Dermis blood vessel endothelial cell (primary cell): ENCODE data around the gene ZMPSTE24. TPM values are rescaled to one million over a fixed set of nuclear protein-coding genes. Genes with fewer than 3 reads are reported as not detected.

Experiments
- DNase-seq: peaks from one replicate; pipeline ENCODE4 v3.0.0; 2010
- total RNA-seq: library from RNA; depleted of rRNA; stranded (reverse); fragments of >200 nt; gene quantifications from 2 replicates; pipeline ENCODE4 v1.2.3, GENCODE V29; 2014

Gene ZMPSTE24
- total RNA-seq, 1 donor from 2014 or later: 85.3 TPM

- DNase-seq: no peak
These were observed 6.3 kb downstream of the ZMPSTE24 start for GRCh38 chr1:40264354-40264781.

DNA sequence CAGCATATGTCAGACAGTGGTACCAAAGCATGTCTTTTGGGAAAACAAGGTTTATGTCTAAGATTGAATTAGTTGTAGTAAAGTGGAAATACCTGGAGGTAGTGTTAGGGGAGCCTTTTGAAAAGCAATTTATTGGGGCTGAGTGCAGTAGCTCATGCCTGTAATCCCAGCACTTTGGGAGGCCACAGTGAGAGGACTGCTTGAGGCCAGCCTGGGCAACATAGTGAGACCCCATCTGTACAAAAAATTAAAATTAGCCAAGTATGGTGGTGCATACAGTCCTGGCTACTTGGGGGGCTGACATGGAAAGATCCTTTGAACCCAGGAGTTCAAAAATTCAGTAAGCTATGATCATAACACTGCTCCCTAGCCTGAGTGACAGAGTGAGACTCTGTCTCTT is 7.3 kb downstream of the ZMPSTE24 start:
- DNase-seq: no peak

GRCh38 chr1:40265919-40266318 is 7.9 kb downstream of the ZMPSTE24 start:
- no peak for DNase-seq

DNA sequence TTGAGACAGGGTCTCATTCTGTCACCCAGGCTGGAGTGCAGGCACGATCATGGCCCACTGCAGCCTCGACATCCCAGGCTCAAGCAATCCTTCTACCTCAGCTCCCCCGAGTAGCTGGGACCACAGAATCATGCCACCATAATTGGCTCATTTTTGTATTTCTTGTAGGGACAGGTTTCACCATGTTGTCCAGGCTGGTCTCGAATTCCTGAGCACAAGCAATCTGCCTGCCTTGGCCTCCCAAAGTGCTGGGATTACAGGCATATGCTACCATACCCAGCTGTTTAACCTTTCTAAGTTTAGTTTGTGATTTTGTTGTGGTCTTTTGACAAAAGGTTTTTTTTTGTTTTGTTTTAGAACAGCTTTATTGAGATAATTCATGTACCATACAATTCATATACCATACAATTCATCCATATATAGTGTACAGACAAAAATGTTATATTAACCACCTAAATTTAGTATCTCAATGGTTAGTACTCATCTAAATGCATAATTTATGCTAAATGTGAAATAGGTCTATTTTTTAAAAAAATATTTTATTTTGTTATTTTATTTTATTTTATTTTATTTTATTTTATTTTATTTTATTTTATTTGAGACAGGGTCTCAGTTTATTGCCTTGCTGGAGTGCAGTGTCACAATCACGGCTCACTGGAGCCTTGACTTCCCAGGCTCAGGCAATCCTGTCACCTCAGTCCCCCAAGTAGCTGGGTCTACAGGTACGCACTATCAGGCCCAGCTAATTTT is 8.9 kb downstream of the ZMPSTE24 start:
- DNase-seq: no peak

DNA sequence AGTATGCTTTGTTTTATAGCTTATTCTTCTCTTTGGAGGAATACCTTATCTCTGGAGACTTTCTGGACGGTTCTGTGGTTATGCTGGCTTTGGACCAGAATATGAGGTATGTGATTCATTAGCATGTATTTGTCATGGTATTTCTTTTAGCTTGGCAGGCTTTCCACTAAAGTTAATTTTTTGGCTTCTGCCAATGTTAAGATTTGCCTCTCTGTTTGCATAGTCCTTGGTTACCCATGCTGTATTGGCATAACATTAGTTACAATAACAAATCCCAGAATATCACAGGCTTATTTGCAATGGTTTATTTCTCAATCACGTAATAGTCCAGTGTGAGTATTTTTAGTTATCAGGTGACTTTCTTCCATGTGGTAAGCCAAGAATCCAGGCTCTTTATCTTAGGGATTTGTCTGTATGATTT is 9.7 kb downstream of the ZMPSTE24 start:
- DNase-seq: peak; percentile 37

GRCh38 chr1:40268211-40268610 is 10.2 kb downstream of the ZMPSTE24 start:
- DNase-seq: no peak

DNA sequence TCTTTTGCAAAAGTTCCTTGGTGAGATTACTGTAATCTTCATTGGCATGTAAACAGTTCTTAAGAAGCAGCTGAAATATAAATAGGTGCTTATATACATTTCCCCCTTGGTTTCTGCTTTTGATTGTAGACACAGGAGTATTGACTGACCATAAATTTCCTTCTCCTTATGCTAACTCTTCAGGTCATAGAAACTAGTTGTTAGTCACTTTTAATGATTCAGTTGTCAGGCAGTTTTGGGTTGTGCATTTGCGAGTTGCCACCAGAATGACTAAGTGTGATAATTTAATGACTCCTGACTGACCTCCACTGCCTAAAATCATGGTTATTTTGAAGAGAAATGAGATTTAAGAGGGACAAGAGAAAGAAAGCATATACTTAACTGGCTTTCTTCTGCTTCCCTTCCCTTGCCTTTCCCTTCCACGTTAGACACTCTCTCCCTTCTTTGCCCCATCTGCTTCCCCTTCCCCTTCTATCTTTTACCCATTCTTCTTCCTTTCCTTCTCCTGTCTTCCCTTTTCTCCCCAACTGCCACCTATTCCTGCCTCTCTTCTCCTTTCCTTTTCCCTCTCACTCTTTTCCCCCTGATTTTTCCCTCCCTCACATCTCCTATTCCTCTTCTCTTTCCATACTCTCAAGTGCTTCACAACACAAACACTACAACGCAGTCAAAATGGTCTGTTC is 12.3 kb downstream of the ZMPSTE24 start:
- no peak for DNase-seq

GRCh38 chr1:40272653-40273213 is 14.7 kb downstream of the ZMPSTE24 start:
- no peak for DNase-seq

- no peak for DNase-seq
These were observed 15.6 kb downstream of the ZMPSTE24 start for GRCh38 chr1:40273547-40274166.

- DNase-seq: no peak
These were observed 16.3 kb downstream of the ZMPSTE24 start for GRCh38 chr1:40274331-40274730.

GRCh38 chr1:40276122-40276521 is 18.1 kb downstream of the ZMPSTE24 start:
- no peak for DNase-seq

DNA sequence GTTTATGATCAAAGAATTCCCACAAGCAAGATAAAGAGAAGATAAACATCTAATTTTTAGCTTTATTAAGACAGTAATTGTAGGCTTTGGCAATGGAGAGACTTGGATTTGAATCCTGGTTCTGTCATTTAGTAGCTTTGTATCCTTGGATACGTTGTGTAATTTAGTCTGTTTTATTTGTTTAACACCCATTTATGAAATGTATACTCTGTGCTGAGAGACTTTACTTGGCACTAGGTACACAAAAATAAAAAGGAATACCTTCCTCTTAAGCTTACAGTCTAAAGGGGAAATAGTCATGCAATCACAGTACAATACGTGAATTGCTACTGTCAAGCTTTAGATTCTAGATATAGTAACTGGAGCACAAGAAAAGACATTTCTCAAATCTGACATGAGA is 23.8 kb downstream of the ZMPSTE24 start:
- DNase-seq: no peak

- no peak for DNase-seq
These were observed 33.3 kb downstream of the ZMPSTE24 start for GRCh38 chr1:40291293-40291692.

DNA sequence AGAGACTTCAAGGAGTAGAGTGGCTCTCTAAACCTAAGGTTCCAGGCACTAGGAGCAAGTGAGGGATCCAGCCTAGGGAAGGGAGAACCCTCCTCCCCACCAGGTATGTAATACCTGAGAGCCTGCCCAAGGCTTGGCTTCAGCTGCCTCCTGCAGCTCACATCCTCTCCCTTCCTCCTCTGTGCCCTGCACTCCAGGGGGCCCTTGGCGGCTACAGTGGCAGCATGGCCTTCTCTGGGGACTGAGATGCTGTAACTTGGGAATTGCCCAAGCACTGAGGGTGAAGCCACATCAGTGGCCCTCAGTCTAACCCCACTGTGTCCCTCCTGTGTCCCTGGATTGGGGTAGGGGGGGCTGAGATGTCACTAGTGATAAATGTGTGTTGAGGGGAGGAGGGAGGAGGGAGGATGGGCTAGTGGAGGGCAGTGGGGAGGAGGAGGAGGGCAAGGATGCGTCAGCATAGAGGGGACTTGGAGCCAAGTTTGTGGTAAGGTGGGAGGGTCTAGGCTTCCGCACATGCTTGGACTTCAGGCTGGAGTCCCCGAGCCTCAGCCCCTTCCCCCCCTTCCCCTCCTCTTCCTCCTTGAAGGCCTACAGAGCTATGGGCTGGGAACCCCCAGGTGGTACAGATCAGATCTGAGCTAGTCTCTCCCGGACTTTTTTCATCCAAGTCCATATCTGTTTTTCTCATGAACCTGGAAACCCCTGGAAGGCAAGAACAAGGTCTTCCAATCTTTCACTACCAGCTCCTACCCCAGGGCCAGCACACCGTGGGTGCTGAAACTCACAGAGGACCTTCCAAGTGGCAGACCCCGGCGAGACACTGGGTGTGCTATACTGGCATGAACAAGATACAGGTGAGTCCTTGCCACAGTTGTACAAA is 41.6 kb downstream of the ZMPSTE24 start:
- DNase-seq: no peak

DNA sequence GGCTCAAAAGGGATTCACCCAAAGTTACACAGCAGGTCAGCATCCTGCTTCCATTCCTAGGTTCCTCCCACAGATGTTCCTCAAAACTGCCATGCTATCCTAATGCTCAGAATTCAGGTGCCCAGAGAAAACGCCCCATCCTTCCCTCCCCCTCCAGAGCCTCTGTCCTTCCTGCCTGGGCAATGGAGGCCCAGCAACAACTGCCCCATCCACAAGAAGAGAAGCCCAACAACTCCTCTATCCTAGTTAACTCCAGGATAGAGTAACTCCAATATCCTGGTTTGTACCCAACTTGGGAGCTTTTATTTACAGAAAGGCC is 42.2 kb downstream of the ZMPSTE24 start:
- no peak for DNase-seq

- DNase-seq: no peak
These were observed 42.6 kb downstream of the ZMPSTE24 start for GRCh38 chr1:40300651-40301050.

DNA sequence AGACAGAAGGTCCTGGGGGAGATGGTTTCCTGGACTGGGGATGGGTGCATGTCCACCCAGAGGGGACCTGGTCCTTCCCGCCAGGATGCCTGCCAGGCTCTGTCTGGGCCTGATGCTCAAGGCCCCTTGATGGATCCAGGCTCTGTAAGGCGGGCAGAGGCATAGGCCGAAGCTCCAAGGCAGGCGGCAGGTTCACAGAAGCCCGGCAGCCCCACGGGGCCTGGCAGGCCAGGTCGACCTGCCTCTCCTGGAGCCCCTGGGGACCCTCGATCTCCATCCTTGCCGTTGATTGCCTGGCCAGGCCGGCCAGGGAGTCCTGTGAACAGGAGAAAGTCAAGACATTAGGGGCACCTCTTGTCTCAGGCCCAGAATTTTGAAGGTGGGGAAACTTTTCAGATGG is 43.0 kb downstream of the ZMPSTE24 start:
- no peak for DNase-seq

- no peak for DNase-seq
These were observed 43.7 kb downstream of the ZMPSTE24 start for GRCh38 chr1:40301541-40302299.

DNA sequence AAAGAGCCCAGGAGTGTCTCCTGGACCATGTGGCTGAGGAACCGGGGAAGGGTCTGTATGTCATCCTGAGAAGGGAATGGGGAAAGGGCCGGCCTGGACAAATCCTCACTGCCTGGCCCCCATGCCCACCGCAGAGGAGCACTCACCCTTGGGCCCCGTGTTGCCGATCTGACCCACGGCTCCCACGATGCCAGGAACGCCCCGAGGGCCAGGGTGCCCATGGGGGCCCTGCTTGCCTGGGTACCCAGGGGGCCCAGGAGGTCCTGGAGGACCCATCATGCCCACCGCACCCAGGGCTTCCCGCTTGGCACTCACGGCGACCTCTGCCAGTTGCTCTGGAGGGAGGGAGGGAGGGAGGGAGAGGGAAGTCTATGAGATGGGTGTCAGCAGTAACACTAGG is 44.4 kb downstream of the ZMPSTE24 start:
- DNase-seq: no peak

- no peak for DNase-seq
These were observed 45.2 kb downstream of the ZMPSTE24 start for GRCh38 chr1:40303051-40303771.

DNA sequence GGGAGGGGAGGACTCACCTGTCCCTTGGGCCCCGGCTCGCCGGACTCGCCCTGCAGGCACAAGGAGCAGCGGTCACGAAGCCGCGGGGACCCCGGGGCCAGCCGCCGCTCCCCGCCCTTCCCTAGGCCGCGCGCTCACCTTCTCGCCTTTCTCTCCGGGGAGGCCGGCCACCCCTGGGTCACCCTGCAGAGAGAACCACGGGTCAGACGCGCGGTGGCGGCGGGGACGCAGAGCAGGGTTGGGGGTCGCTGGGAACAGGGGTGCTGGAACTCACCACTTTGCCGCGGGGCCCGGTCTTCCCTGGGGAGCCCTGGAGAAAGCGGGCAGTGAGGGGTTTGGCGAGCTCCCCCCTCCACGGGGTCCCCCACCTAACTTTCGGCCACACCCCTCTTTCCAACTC is 45.8 kb downstream of the ZMPSTE24 start:
- DNase-seq: no peak
